H1 (cell line): ENCODE results near the gene CD248. TPM values are rescaled to one million over a fixed set of nuclear protein-coding genes. Genes with fewer than 3 reads are reported as not detected.

ENCODE experiments used
- CHD2 ChIP-seq: IDR thresholded peaks from 2 replicates; pipeline ENCODE4 v1.6.1; 2012; ENCODE audit warnings: low read length, improper control_type of control experiment
- CREB1 ChIP-seq: IDR thresholded peaks from 2 replicates; pipeline ENCODE4 v1.6.1; 2012; ENCODE audit warnings: inconsistent platforms
- HDAC2 ChIP-seq, 2 experiments: fragments of 300-600 bp in 1 of 2; sonication (generic) in 1 of 2; IDR thresholded peaks; 2 replicates each; pipeline ENCODE4 v1.6.1; 2011 to 2012; ENCODE audit warnings: low read depth in 2 of 2, low read length in 2 of 2, mild to moderate bottlenecking in 2 of 2, moderate library complexity in 2 of 2, borderline replicate concordance in 1 of 2, inconsistent platforms in 1 of 2
- JUND ChIP-seq: IDR thresholded peaks from 2 replicates; pipeline ENCODE4 v1.6.1; 2011; ENCODE audit warnings: mild to moderate bottlenecking, improper control_type of control experiment, low read length
- RFX5 ChIP-seq: IDR thresholded peaks from 2 replicates; pipeline ENCODE4 v1.6.1; 2011; ENCODE audit warnings: low read depth, low read length, improper control_type of control experiment, borderline replicate concordance
- SP1 ChIP-seq: IDR thresholded peaks from 2 replicates; pipeline ENCODE4 v1.6.1; 2011; ENCODE audit warnings: low read depth, low read length
- TAF7 ChIP-seq: optimal IDR thresholded peaks from 2 replicates; pipeline ENCODE3; 2011; ENCODE audit warnings: low read depth, mild to moderate bottlenecking, inconsistent platforms, low read length, moderate library complexity, borderline replicate concordance
- TCF12 ChIP-seq: IDR thresholded peaks from 2 replicates; pipeline ENCODE4 v1.6.1; 2011; ENCODE audit warnings: low read depth, mild to moderate bottlenecking, low read length
- polyA plus RNA-seq, 7 experiments: library from polyadenylated mRNA; depleted of rRNA in 3 of 7; stranded (reverse) in 5 of 7; unstranded in 2 of 7; fragments of >200 nt in 5 of 7; fragments of 200-250 nt in 2 of 7; gene quantifications; 1 replicate in 5 of 7; 2 replicates in 1 of 7; 4 replicates in 1 of 7; pipeline versions ENCODE4 v1.2.1 to v1.2.3, GENCODE V29; 2011 to 2013; ENCODE audit warnings: missing spikeins in 2 of 7, mixed read lengths in 2 of 7
- total RNA-seq: library from RNA; stranded (reverse); fragmentation: NEBNext Ultra II Directional; extraction: Animal tissue kit (Norgen Biotek cat#: 25700); gene quantifications from 2 replicates; pipeline ENCODE4 v1.2.1, GENCODE V29; 2021

CD248 gene
- total and polyA plus RNA-seq, 2 of the 8 experiments (the other 6 are each of a cell fraction or from before 2014, with no cell fraction given) = 2.7 to 3.9 TPM

DNA sequence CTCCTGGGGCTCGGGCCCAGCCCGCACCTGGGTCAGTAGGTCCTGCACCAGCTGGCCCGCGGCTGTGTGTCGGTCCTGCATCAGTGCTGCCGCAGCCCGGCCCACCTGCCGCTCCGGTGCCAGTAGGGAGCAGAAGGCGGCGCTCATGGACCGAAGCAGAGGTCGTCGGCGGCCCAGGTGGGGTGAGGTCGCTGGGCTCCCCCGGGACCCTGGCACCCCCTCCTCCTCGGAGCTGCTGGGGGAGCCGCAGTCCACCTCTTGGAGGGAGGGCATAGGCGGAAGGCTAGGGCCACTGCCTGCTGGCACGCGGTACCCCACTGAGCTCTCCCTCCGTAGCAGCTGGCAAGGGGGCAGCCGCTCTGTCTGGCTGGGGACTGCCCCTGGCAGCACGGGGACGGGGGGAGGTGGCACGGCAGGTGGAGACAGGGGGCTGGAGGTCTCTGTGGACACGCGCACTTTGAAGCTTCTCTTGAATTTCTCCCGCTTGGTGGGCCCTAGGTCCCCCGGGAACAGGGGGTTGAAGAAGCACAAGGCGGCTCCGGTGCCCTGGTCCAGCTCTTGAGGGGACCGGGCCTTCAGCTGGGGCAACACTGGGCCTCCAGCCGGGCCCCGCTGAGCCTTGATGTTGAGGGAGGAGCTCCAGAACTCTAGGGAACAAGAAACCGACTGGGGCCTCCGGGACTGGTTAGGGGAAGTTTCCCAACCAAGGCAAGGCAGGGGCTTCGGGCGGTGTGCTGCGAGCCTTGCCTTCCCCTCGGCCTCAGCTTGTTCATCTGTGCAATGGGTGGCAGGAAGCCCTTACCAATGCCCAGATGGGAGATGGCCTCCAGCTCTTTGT, 18.0 kb upstream of the CD248 start (continued):
- no peak for TF ChIP-seq RFX5
- no peak for TF ChIP-seq HDAC2 (IDR thresholded peaks at IDR 0.05; ENCODE audit: borderline replicate concordance in 1 of 2, low read depth in 2 of 2, low read length in 2 of 2)
- TF ChIP-seq TCF12 = no peak
- TF ChIP-seq JUND = no peak
- TF ChIP-seq CHD2 = no peak
- no peak for TF ChIP-seq CREB1
- no peak for TF ChIP-seq SP1
- TF ChIP-seq TAF7 = no peak
